GM12878 (cell line): Measurements from ENCODE around the gene PRPF31.

Experiments
- BHLHE40 ChIP-seq, 2 experiments: fragments of 450-650 bp in 1 of 2; IDR thresholded peaks; 2 replicates each; pipeline ENCODE4 v1.6.1; 2011 to 2017; ENCODE audit warnings: low read depth in 2 of 2, borderline replicate concordance in 1 of 2, improper control_type of control experiment in 1 of 2, low read length in 1 of 2, mild to moderate bottlenecking in 1 of 2
- EP300 ChIP-seq, 2 experiments: fragments of 150-350 bp in 1 of 2; IDR thresholded peaks; 2 replicates each; pipeline ENCODE4 v1.6.1; 2011 to 2012; ENCODE audit warnings: low read depth in 2 of 2, low read length in 2 of 2, borderline replicate concordance in 1 of 2, improper control_type of control experiment in 1 of 2, inconsistent platforms in 1 of 2; ENCODE audit not compliant: control insufficient read depth in 1 of 2
- GABPA ChIP-seq: IDR thresholded peaks from 2 replicates; pipeline ENCODE4 v1.6.1; 2014; ENCODE audit warnings: antibody characterized with exemption, low read depth, mild to moderate bottlenecking, inconsistent platforms
- POLR2A ChIP-seq: IDR thresholded peaks from 2 replicates; pipeline ENCODE4 v1.6.1; 2011; ENCODE audit warnings: low read depth, mild to moderate bottlenecking, low read length
- RAD51 ChIP-seq: fragments of 450-650 bp; IDR thresholded peaks from 2 replicates; pipeline ENCODE4 v1.6.1; 2016; ENCODE audit warnings: moderate library complexity, mild to moderate bottlenecking, inconsistent platforms
- REST ChIP-seq: IDR thresholded peaks from 2 replicates; pipeline ENCODE4 v1.6.1; 2012; ENCODE audit warnings: mild to moderate bottlenecking, low read depth, low read length
- RFX5 ChIP-seq: IDR thresholded peaks from 2 replicates; pipeline ENCODE4 v1.6.1; 2011; ENCODE audit warnings: low read depth, low read length, improper control_type of control experiment
- STAT3 ChIP-seq: IDR thresholded peaks from 2 replicates; pipeline ENCODE4 v1.6.1; 2011; ENCODE audit warnings: low read depth, low read length, improper control_type of control experiment
- ZNF24 ChIP-seq: fragments of 450-650 bp; IDR thresholded peaks from 2 replicates; pipeline ENCODE4 v1.6.1; 2017; ENCODE audit warnings: antibody characterized with exemption, mild to moderate bottlenecking
- TF ChIP-seq, protein P1 (sequence below), 3 experiments: IDR thresholded peaks in 2 of 3; conservative IDR thresholded peaks in 1 of 3; 2 replicates each; pipeline ENCODE4 v1.5.1; 2011; ENCODE audit warnings: low read depth in 3 of 3, low read length in 3 of 3, mild to moderate bottlenecking in 3 of 3, control low read depth in 2 of 3, moderate library complexity in 2 of 3, inconsistent platforms in 1 of 3, mixed read lengths in 1 of 3; ENCODE audit not compliant: control insufficient read depth in 2 of 3, insufficient read depth in 1 of 3; ENCODE audit errors: extremely low read depth in 1 of 3

DNA sequence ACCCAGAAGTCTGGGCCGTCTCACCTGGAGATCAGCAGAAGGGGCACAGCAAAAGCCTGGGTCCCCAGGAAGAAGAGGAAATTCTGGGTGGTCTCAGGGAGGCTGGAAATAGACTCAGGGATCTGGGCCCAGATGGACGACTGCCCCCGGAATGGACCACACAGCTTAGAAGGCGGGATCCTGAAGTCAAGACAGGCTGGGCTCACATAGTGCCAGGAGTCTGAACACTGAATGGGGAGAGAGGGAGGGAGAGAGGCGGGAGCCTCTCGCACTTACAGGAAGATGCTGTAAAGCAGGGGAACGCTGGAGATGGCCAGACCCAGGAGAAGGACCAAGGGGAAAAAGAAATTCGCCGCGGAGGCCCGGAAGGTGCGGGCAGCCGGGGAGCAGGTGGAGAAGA lies 45.3 kb downstream of the PRPF31 start:
- TF ChIP-seq, protein P1, sequence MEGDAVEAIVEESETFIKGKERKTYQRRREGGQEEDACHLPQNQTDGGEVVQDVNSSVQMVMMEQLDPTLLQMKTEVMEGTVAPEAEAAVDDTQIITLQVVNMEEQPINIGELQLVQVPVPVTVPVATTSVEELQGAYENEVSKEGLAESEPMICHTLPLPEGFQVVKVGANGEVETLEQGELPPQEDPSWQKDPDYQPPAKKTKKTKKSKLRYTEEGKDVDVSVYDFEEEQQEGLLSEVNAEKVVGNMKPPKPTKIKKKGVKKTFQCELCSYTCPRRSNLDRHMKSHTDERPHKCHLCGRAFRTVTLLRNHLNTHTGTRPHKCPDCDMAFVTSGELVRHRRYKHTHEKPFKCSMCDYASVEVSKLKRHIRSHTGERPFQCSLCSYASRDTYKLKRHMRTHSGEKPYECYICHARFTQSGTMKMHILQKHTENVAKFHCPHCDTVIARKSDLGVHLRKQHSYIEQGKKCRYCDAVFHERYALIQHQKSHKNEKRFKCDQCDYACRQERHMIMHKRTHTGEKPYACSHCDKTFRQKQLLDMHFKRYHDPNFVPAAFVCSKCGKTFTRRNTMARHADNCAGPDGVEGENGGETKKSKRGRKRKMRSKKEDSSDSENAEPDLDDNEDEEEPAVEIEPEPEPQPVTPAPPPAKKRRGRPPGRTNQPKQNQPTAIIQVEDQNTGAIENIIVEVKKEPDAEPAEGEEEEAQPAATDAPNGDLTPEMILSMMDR (IDR thresholded peaks at IDR 0.05 in 2 of 3, conservative IDR thresholded peaks at IDR 0.05 in 1 of 3; ENCODE audit: control insufficient read depth in 2 of 3, extremely low read depth in 1 of 3, insufficient read depth in 1 of 3, low read depth in 3 of 3, low read length in 3 of 3), result no peak
- TF ChIP-seq GABPA (no peak), RAD51 (no peak), REST (no peak), ZNF24 (no peak), EP300 (IDR thresholded peaks at IDR 0.05; ENCODE audit: borderline replicate concordance in 1 of 2, control insufficient read depth in 1 of 2, low read depth in 2 of 2, low read length in 2 of 2) (no peak), BHLHE40 (IDR thresholded peaks at IDR 0.05; ENCODE audit: borderline replicate concordance in 1 of 2, low read depth in 2 of 2, low read length in 1 of 2) (no peak), RFX5 (no peak), STAT3 (no peak), POLR2A (no peak)
